ENCODE data around the gene GHDC. TPM values are rescaled to one million over a fixed set of nuclear protein-coding genes. Genes with fewer than 3 reads are reported as not detected.

Gene GHDC
- total and polyA plus RNA-seq, 2 donors from 2014 or later = 37.0 to 41.2 TPM

DNA sequence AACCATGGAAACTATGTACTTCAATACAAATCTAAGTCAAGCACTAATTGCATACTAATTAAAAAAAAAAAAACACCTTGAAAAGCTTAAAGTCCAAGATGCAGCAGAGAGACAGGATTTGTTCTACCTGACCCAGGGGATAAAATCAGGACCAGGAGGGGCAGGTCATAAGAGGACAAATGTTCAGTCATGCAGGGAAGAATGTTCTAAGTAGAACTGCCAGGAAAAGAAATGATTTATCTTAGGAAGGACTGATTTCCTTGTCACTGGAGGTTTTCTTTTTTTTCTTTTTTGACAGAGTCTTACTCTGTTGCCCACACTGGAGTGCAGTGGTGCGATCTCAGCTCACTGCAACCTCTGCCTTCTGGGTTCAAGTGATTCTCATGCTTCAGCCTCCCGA is 9.1 kb upstream of the GHDC start:
- peak; percentile 52 for FAIRE-seq
- peak overlapping the region in 1 of 2 donors; percentile 80 for H3K27ac ChIP-seq (ENCODE audit: low read depth in 2 of 2, low read length in 2 of 2)

DNA sequence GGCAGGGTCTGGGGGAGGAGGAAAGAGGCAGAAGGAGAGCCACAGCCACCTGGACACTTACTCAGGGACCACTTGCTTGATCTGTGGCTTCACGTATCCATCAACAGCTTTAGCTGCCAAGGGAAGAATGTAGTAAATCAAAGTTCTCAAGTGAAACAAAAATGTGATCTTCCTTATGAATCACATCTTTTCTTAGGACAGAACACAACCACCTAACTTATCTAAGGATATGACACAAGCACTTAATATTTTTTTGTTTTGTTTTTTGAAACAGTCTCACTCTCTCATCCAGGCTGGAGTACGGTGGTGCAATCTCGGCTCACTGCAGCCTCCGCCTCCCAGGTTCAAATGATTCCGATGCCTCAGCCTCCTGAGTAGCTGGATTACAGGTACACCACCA is 8.4 kb upstream of the GHDC start:
- Histone ChIP-seq H3K4me3 (ENCODE audit: low read length in 3 of 3) (no peak overlapping the region), H3K9ac (ENCODE audit: low read length in 3 of 3) (no peak overlapping the region), H3K9me3 (ENCODE audit: control insufficient read depth in 2 of 3, insufficient read depth in 1 of 3, low read length in 3 of 3) (no peaks in the 10 kb centered on the region), H3K4me1 (ENCODE audit: control insufficient read depth in 2 of 3, insufficient read depth in 2 of 3, low read depth in 1 of 3, low read length in 3 of 3) (peaks cover 0 to 29% (median 20%) of the 10 kb centered on the region in 3 donors), H3K27ac (ENCODE audit: low read depth in 2 of 2, low read length in 2 of 2) (peak overlapping the region; percentile 74 to 80), H3K36me3 (ENCODE audit: control insufficient read depth in 2 of 3, insufficient read depth in 3 of 3, low read length in 3 of 3) (peaks cover 3 to 19% (median 10%) of the 10 kb centered on the region in 3 donors), H3K27me3 (ENCODE audit: control insufficient read depth, insufficient read depth, low read length) (no peaks in the 10 kb centered on the region)
- intact Hi-C loops (cut with DNase I) = no loop called here
- no peak for DNase-seq
- TF ChIP-seq, protein P1, sequence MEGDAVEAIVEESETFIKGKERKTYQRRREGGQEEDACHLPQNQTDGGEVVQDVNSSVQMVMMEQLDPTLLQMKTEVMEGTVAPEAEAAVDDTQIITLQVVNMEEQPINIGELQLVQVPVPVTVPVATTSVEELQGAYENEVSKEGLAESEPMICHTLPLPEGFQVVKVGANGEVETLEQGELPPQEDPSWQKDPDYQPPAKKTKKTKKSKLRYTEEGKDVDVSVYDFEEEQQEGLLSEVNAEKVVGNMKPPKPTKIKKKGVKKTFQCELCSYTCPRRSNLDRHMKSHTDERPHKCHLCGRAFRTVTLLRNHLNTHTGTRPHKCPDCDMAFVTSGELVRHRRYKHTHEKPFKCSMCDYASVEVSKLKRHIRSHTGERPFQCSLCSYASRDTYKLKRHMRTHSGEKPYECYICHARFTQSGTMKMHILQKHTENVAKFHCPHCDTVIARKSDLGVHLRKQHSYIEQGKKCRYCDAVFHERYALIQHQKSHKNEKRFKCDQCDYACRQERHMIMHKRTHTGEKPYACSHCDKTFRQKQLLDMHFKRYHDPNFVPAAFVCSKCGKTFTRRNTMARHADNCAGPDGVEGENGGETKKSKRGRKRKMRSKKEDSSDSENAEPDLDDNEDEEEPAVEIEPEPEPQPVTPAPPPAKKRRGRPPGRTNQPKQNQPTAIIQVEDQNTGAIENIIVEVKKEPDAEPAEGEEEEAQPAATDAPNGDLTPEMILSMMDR (IDR thresholded peaks at IDR 0.05; ENCODE audit: borderline replicate concordance, extremely low read depth, insufficient read depth) = no peak
- FAIRE-seq = no peak

More for the DNA sequence above, 9.1 kb upstream of the GHDC start:
- peaks cover 0 to 29% (median 20%) of the 10 kb centered on the region in 3 donors for H3K4me1 ChIP-seq (ENCODE audit: control insufficient read depth in 2 of 3, insufficient read depth in 2 of 3, low read depth in 1 of 3, low read length in 3 of 3)
- no peaks in the 10 kb centered on the region for H3K27me3 ChIP-seq (ENCODE audit: control insufficient read depth, insufficient read depth, low read length)
- intact Hi-C loops (cut with DNase I) = no loop called here
- DNase-seq = peak in 1 of 5 donors; percentile 26
- TF ChIP-seq, protein P1 (IDR thresholded peaks at IDR 0.05; ENCODE audit: borderline replicate concordance, extremely low read depth, insufficient read depth) = no peak
- H3K36me3 ChIP-seq (ENCODE audit: control insufficient read depth in 2 of 3, insufficient read depth in 3 of 3, low read length in 3 of 3) = peaks cover 3 to 19% (median 10%) of the 10 kb centered on the region in 3 donors
- no peak overlapping the region for H3K9ac ChIP-seq (ENCODE audit: low read length in 3 of 3)
- H3K4me3 ChIP-seq (ENCODE audit: low read length in 3 of 3) = no peak overlapping the region
- H3K9me3 ChIP-seq (ENCODE audit: control insufficient read depth in 2 of 3, insufficient read depth in 1 of 3, low read length in 3 of 3) = no peaks in the 10 kb centered on the region

DNA sequence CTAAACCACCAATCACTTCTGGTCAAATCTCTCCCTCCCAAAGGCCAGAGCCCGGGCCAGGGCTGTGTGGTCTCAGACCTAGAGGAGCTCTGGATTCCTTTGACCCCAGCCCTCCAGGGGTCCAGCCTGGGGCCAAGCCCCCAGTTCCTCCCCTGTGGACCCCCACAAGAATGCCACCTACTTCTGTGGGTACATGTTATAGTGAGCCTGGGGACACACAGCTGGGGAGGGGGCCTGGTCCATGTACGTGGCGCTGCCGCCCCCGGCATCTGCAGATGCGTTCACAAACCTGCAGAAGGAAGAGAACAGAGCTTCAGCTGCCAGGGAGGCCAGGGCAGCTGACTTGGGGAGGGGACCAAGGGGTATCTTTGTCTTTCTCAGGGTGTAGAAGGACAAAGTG is 7.9 kb upstream of the GHDC start:
- peaks cover 0 to 15% (median 10%) of the 10 kb centered on the region in 3 donors for H3K36me3 ChIP-seq (ENCODE audit: control insufficient read depth in 2 of 3, insufficient read depth in 3 of 3, low read length in 3 of 3)
- DNase-seq (no peak), FAIRE-seq (no peak)
- H3K9ac ChIP-seq (ENCODE audit: low read length in 3 of 3) = no peak overlapping the region
- H3K4me1 ChIP-seq (ENCODE audit: control insufficient read depth in 2 of 3, insufficient read depth in 2 of 3, low read depth in 1 of 3, low read length in 3 of 3) = peaks cover 0 to 29% (median 20%) of the 10 kb centered on the region in 3 donors
- H3K27ac ChIP-seq (ENCODE audit: low read depth in 2 of 2, low read length in 2 of 2) = peak overlapping the region; percentile 74 to 80
- no peaks in the 10 kb centered on the region for H3K27me3 ChIP-seq (ENCODE audit: control insufficient read depth, insufficient read depth, low read length)
- TF ChIP-seq, protein P1 (IDR thresholded peaks at IDR 0.05; ENCODE audit: borderline replicate concordance, extremely low read depth, insufficient read depth) = no peak
- no peaks in the 10 kb centered on the region for H3K9me3 ChIP-seq (ENCODE audit: control insufficient read depth in 2 of 3, insufficient read depth in 1 of 3, low read length in 3 of 3)
- no peak overlapping the region for H3K4me3 ChIP-seq (ENCODE audit: low read length in 3 of 3)
- intact Hi-C loops (cut with DNase I) = no loop called here

DNA sequence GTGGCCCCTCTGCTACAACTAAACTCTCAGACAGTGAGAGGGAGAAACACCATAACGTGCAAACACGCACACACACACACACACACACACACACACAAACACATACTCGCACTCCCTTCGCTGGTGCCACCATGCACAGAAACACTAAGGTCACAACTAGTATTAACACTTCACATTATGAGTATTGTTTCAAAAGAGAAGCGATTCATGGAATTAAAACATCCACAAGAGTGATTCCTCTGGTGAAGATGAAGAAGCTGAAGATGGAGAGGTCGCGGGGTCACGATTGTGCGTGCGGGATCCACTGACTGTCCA is 7.1 kb upstream of the GHDC start:
- peaks cover 0 to 13% (median 10%) of the 10 kb centered on the region in 3 donors for H3K36me3 ChIP-seq (ENCODE audit: control insufficient read depth in 2 of 3, insufficient read depth in 3 of 3, low read length in 3 of 3)
- H3K27ac ChIP-seq (ENCODE audit: low read depth in 2 of 2, low read length in 2 of 2) = peak overlapping the region; percentile 69 to 80
- FAIRE-seq (no peak), DNase-seq (no peak)
- H3K4me1 ChIP-seq (ENCODE audit: control insufficient read depth in 2 of 3, insufficient read depth in 2 of 3, low read depth in 1 of 3, low read length in 3 of 3) = peaks cover 0 to 29% (median 20%) of the 10 kb centered on the region in 3 donors
- TF ChIP-seq, protein P1 (IDR thresholded peaks at IDR 0.05; ENCODE audit: borderline replicate concordance, extremely low read depth, insufficient read depth) = no peak
- no peaks in the 10 kb centered on the region for H3K27me3 ChIP-seq (ENCODE audit: control insufficient read depth, insufficient read depth, low read length)
- no peak overlapping the region for H3K9ac ChIP-seq (ENCODE audit: low read length in 3 of 3)
- no peaks in the 10 kb centered on the region for H3K9me3 ChIP-seq (ENCODE audit: control insufficient read depth in 2 of 3, insufficient read depth in 1 of 3, low read length in 3 of 3)
- intact Hi-C loops (cut with DNase I) = no loop called here
- H3K4me3 ChIP-seq (ENCODE audit: low read length in 3 of 3) = no peak overlapping the region

All from kidney (tissue), 14 donors.